Measurements from ENCODE around the gene CGB3.
"Not testable (repeated sequence)": the region's sequence is repeated elsewhere in the genome, so short reads cannot be mapped to it uniquely, and the experiment has no call there.

GRCh38 chr19:49025599-49025998, 1.5 kb upstream of the CGB3 start:
- TF ChIP-seq TARDBP (IDR thresholded peaks at IDR 0.05; ENCODE audit: borderline replicate concordance); POLR2A (IDR thresholded peaks at IDR 0.05; ENCODE audit: low read depth, low read length); RAD21 (IDR thresholded peaks at IDR 0.05; ENCODE audit: insufficient read depth, low read depth, low read length); NR2C2 (IDR thresholded peaks at IDR 0.05; ENCODE audit: borderline replicate concordance, control insufficient read depth, insufficient read length, low read depth); NRF1 (conservative IDR thresholded peaks at IDR 0.05; ENCODE audit: low read depth, low read length); CTCF (IDR thresholded peaks at IDR 0.05 in 2 of 3, conservative IDR thresholded peaks at IDR 0.05 in 1 of 3; ENCODE audit: control insufficient read depth in 2 of 3, extremely low read depth in 1 of 3, insufficient read depth in 1 of 3, low read depth in 3 of 3, low read length in 3 of 3); BCL11A (IDR thresholded peaks at IDR 0.05; ENCODE audit: low read depth, low read length); ZZZ3 (IDR thresholded peaks at IDR 0.05; ENCODE audit: control insufficient read depth, insufficient read length, low read depth); BACH1 (IDR thresholded peaks at IDR 0.05; ENCODE audit: borderline replicate concordance): not testable (repeated sequence)
- TF ChIP-seq, protein P1, sequence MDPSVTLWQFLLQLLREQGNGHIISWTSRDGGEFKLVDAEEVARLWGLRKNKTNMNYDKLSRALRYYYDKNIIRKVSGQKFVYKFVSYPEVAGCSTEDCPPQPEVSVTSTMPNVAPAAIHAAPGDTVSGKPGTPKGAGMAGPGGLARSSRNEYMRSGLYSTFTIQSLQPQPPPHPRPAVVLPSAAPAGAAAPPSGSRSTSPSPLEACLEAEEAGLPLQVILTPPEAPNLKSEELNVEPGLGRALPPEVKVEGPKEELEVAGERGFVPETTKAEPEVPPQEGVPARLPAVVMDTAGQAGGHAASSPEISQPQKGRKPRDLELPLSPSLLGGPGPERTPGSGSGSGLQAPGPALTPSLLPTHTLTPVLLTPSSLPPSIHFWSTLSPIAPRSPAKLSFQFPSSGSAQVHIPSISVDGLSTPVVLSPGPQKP (IDR thresholded peaks at IDR 0.05; ENCODE audit: low read depth, low read length): not testable (repeated sequence)
- TF ChIP-seq, protein P2, sequence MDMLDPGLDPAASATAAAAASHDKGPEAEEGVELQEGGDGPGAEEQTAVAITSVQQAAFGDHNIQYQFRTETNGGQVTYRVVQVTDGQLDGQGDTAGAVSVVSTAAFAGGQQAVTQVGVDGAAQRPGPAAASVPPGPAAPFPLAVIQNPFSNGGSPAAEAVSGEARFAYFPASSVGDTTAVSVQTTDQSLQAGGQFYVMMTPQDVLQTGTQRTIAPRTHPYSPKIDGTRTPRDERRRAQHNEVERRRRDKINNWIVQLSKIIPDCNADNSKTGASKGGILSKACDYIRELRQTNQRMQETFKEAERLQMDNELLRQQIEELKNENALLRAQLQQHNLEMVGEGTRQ (IDR thresholded peaks at IDR 0.05; ENCODE audit: borderline replicate concordance, low read depth, low read length): not testable (repeated sequence)

Data from GM12878 (cell line).